Lung (tissue), 12 donors: ENCODE measurements around the gene TMEM214. TPM values are rescaled to one million over a fixed set of nuclear protein-coding genes. Genes with fewer than 3 reads are reported as not detected.
"Not testable (repeated sequence)": the region's sequence is repeated elsewhere in the genome, so short reads cannot be mapped to it uniquely, and the experiment has no call there.

ENCODE experiments used
- ATAC-seq: fragments of 200-7000 bp; cut with Tn5 transposase; one replicate; pipeline ENCODE4 v1.9.1; 2020; ENCODE audit warnings: moderate number of reproducible peaks; ENCODE audit not compliant: insufficient read depth, low FRiP score
- DNase-seq, 3 donors: peaks; one replicate each; pipeline ENCODE4 v3.0.0-alpha.2; 2013 to 2017
- H3K27ac ChIP-seq, 2 donors: one replicate each; pipeline ENCODE4 v1.5.1; 2013; ENCODE audit warnings: mild to moderate bottlenecking in 2 of 2, moderate library complexity in 2 of 2, control low read depth in 1 of 2, inconsistent platforms in 1 of 2, low read depth in 1 of 2, low read length in 1 of 2
- H3K27me3 ChIP-seq, 3 donors: one replicate each; pipeline ENCODE4 v1.5.1; 2013; ENCODE audit warnings: low read length in 2 of 3; ENCODE audit not compliant: control insufficient read depth in 3 of 3, insufficient read depth in 3 of 3
- H3K36me3 ChIP-seq, 4 donors: one replicate each; pipeline ENCODE4 v1.5.1; 2013; ENCODE audit warnings: low read length in 4 of 4, mild to moderate bottlenecking in 1 of 4, moderate library complexity in 1 of 4; ENCODE audit not compliant: control insufficient read depth in 4 of 4, insufficient read depth in 4 of 4
- H3K4me1 ChIP-seq, 5 donors: one replicate each; pipeline ENCODE4 v1.5.1; 2013; ENCODE audit warnings: low read length in 5 of 5, mild to moderate bottlenecking in 2 of 5, moderate library complexity in 1 of 5; ENCODE audit not compliant: control insufficient read depth in 5 of 5, insufficient read depth in 5 of 5
- H3K4me3 ChIP-seq: one replicate; pipeline ENCODE4 v1.5.1; 2013; ENCODE audit warnings: mild to moderate bottlenecking, control low read depth, moderate library complexity
- H3K9ac ChIP-seq, 2 donors: one replicate each; pipeline ENCODE4 v1.5.1; 2013; ENCODE audit warnings: low read length in 2 of 2, control low read depth in 1 of 2; ENCODE audit not compliant: insufficient read depth in 1 of 2
- H3K9me3 ChIP-seq, 4 donors: one replicate each; pipeline ENCODE4 v1.5.1; 2013; ENCODE audit warnings: low read length in 3 of 4, mild to moderate bottlenecking in 1 of 4, moderate library complexity in 1 of 4; ENCODE audit not compliant: control insufficient read depth in 4 of 4, insufficient read depth in 3 of 4
- WGBS, 2 donors: extraction: QIAGEN DNeasy Blood & Tissue Kit; methylation state at CpG; one replicate each; pipeline ENCODE4 v1.1.7; 2013; 5-methylcytosine and 5-hydroxymethylcytosine counted together
- polyA plus RNA-seq, 2 donors: library from polyadenylated mRNA; stranded (reverse); fragments of 200-250 nt; gene quantifications; one replicate each; pipeline ENCODE4 v1.2.1, GENCODE V29; 2013
- total RNA-seq, 2 donors: library from RNA; depleted of rRNA in 1 of 2; stranded (reverse); fragments of >200 nt in 1 of 2; gene quantifications; one replicate each; pipeline ENCODE4 v1.2.1, GENCODE V29; 2014 to 2021
- TF ChIP-seq, protein P1 (sequence below): IDR thresholded peaks from 2 replicates; pipeline ENCODE4 v1.5.1; 2012; ENCODE audit warnings: mild to moderate bottlenecking; ENCODE audit errors: control extremely low read depth, extremely low read depth
- donor health status: control.
- donor health status: control.
- donor health status: Bipolar disorder and iron deficiency.
- donor health status: healthy.
- donor health status: DM: yes; HTN: yes; CAD: no.

Gene TMEM214
- total and polyA plus RNA-seq, 4 donors, result 34.3 to 99.2 (median 59.6) TPM

- Histone ChIP-seq H3K27me3 (no peaks in the 10 kb centered on the region), H3K27ac (peak overlapping the region in 1 of 2 donors; percentile 22), H3K36me3 (peaks cover 0 to 20% (median 13%) of the 10 kb centered on the region in 4 donors), H3K4me3 (no peak overlapping the region), H3K4me1 (peaks cover 11 to 77% (median 45%) of the 10 kb centered on the region in 5 donors), H3K9ac (peak overlapping the region in 1 of 2 donors; percentile 67), H3K9me3 (no peaks in the 10 kb centered on the region)
- ATAC-seq (no peak), DNase-seq (peak in 2 of 3 donors; percentile 66 to 76)
- WGBS, 2 donors, result 37 to 57% methylated on average over 2 of the region's 2 CpGs
- TF ChIP-seq, protein P1, sequence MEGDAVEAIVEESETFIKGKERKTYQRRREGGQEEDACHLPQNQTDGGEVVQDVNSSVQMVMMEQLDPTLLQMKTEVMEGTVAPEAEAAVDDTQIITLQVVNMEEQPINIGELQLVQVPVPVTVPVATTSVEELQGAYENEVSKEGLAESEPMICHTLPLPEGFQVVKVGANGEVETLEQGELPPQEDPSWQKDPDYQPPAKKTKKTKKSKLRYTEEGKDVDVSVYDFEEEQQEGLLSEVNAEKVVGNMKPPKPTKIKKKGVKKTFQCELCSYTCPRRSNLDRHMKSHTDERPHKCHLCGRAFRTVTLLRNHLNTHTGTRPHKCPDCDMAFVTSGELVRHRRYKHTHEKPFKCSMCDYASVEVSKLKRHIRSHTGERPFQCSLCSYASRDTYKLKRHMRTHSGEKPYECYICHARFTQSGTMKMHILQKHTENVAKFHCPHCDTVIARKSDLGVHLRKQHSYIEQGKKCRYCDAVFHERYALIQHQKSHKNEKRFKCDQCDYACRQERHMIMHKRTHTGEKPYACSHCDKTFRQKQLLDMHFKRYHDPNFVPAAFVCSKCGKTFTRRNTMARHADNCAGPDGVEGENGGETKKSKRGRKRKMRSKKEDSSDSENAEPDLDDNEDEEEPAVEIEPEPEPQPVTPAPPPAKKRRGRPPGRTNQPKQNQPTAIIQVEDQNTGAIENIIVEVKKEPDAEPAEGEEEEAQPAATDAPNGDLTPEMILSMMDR, result no peak
These were observed 41.0 kb downstream of the TMEM214 start for GRCh38 chr2:27073782-27074181.

DNA sequence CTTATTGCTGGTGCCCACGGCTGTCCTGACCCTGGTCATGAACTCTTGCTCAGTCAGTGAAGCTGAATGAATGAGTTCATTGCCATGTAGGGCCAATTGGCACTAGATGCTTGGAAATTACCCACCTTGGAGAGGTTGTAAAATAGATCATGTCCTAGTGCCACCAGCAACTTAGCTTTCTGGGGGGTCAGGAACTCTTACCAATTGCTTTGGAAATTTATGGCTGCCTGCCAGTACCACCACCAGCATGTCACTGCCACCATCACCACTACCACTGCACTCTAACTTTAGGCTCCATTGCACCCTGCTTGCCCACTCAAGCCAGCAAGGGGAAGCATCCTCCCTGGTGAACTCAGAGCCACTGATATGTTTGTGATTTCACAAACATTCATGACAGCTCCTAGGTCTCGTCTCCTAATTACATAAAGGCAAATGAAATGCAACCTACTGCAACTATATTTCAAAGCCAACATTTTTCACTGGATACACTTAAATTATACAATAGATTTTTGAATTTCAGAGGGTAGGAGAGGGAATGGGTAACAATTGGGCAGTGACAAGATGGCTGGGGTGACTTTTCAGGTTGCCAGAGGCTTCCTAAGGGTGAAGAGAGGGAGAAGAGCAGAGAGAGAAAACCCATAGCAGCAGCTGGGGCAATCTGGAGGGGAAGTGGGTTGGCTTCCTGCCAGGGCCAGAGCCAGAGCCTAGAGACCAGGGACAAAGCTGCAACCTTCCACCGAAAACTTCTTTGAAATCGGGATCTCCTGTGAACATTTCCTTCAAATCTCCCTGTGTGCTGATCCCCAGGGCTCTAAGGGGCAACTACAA, 42.2 kb downstream of the TMEM214 start:
- Histone ChIP-seq H3K4me1 (peaks cover 7 to 74% (median 44%) of the 10 kb centered on the region in 5 donors), H3K9ac (peak overlapping the region in 1 of 2 donors; percentile 65), H3K9me3 (no peaks in the 10 kb centered on the region), H3K4me3 (no peak overlapping the region), H3K36me3 (peaks cover 0 to 17% (median 3%) of the 10 kb centered on the region in 4 donors), H3K27ac (peak overlapping the region in 1 of 2 donors; percentile 71), H3K27me3 (no peaks in the 10 kb centered on the region)
- TF ChIP-seq, protein P1, result no peak
- ATAC-seq (no peak), DNase-seq (peak; percentile 84 to 90 (median 88))
- WGBS, 2 donors, result 42 to 45% methylated on average over 4 of the region's 4 CpGs

- H3K27me3 ChIP-seq, ATAC-seq, H3K4me3 ChIP-seq, H3K27ac ChIP-seq, H3K9me3 ChIP-seq, DNase-seq: not testable (repeated sequence)
- Histone ChIP-seq H3K36me3 (peaks cover 0 to 19% (median 3%) of the 10 kb centered on the region in 4 donors), H3K4me1 (peaks cover 3 to 74% (median 38%) of the 10 kb centered on the region in 5 donors), H3K9ac (peak overlapping the region in 1 of 2 donors; percentile 65)
- 55 to 67% methylated on average over 6 of the region's 6 CpGs for WGBS, 2 donors
These were observed 42.8 kb downstream of the TMEM214 start for GRCh38 chr2:27075566-27075871.

DNA sequence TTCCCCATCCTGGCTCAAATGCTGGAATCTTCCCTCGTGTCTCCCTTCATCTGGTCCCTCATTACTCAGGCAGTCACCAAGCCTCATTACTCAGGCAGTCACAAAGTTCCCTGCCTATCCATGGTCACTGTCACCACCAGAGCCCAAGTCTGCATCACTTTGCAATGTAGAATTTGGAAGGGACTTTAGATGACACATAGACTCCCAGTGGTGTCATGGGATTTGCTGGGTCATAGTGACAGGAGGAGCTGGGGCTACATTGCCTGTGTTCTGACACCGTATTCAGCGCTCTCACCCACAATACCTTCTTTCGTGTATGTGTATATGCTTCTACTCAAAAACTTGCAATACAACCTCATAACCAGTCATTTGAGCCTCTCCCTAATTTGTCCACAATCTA, 43.6 kb downstream of the TMEM214 start:
- Histone ChIP-seq H3K9ac (peak overlapping the region in 1 of 2 donors; percentile 65), H3K4me1 (peaks cover 0 to 76% (median 36%) of the 10 kb centered on the region in 5 donors)

More for the DNA sequence above, 43.6 kb downstream of the TMEM214 start:
- no peaks in the 10 kb centered on the region for H3K27me3 ChIP-seq
- H3K27ac ChIP-seq, result no peak overlapping the region
- peaks cover 0 to 21% (median 4%) of the 10 kb centered on the region in 4 donors for H3K36me3 ChIP-seq
- no peak for ATAC-seq
- 79 to 81% methylated on average over 4 of the region's 4 CpGs for WGBS, 2 donors
- H3K9me3 ChIP-seq, result no peaks in the 10 kb centered on the region
- TF ChIP-seq, protein P1, result no peak
- no peak for DNase-seq
- H3K4me3 ChIP-seq, result no peak overlapping the region
